Measurements from ENCODE around the gene UMODL1. TPM values are rescaled to one million over a fixed set of nuclear protein-coding genes. Genes with fewer than 3 reads are reported as not detected.

The UMODL1 gene
- total and polyA plus RNA-seq, 10 of the 15 experiments (the other 5 are each of a cell fraction or from before 2014, with no cell fraction given), result 0.01 to 0.11 (median 0.03) TPM; not detected in 5

GRCh38 chr21:42123219-42123908, 52.2 kb downstream of the UMODL1 start:
- ATAC-seq (no peak), DNase-seq (ENCODE audit: low read depth, low spot score) (no peak), FAIRE-seq (no peak)
- Histone ChIP-seq H2AFZ (ENCODE audit: control insufficient read depth, low read depth, low read length) (no peak overlapping the region), H3K4me3 (no peak overlapping the region), H3K27ac (ENCODE audit: control insufficient read depth, insufficient read depth) (no peak overlapping the region), H3K4me2 (ENCODE audit: control insufficient read depth, insufficient read depth) (no peak overlapping the region), H3K27me3 (replicated peaks in 1 of 2; ENCODE audit: control insufficient read depth in 2 of 2, insufficient read depth in 2 of 2, low read length in 1 of 2) (no peaks in the 10 kb centered on the region), H3K9ac (ENCODE audit: control insufficient read depth, insufficient read depth, low read length) (no peak overlapping the region), H3K36me3 (ENCODE audit: control insufficient read depth in 2 of 2, insufficient read depth in 2 of 2, low read length in 1 of 2) (no peaks in the 10 kb centered on the region), H3K9me3 (replicated peaks; ENCODE audit: control insufficient read depth, insufficient read depth, low read length) (no peaks in the 10 kb centered on the region), H4K20me1 (ENCODE audit: control insufficient read depth, insufficient read depth) (no peaks in the 10 kb centered on the region), H3K4me1 (ENCODE audit: control insufficient read depth, insufficient read depth, low read length) (peaks cover 24% of the 10 kb centered on the region), H3K79me2 (ENCODE audit: control insufficient read depth, insufficient read depth, low read length) (no peaks in the 10 kb centered on the region)
- peak; percentile 67 for TF ChIP-seq PBX3 (IDR thresholded peaks at IDR 0.05; ENCODE audit: insufficient replicate concordance, low read depth, low read length)
- no peak for TF ChIP-seq IRF4 (IDR thresholded peaks at IDR 0.05; ENCODE audit: low read depth, low read length)
- TF ChIP-seq BCL3 (IDR thresholded peaks at IDR 0.05; ENCODE audit: borderline replicate concordance, insufficient read depth, low read depth, low read length, poor library complexity, severe bottlenecking), result peak; percentile 95
- POLR2A ChIA-PET, result no interaction called here
- WGBS (ENCODE audit: insufficient coverage, insufficient replicate concordance, low lambda C conversion rate, missing lambda C conversion rate), result 60% methylated on average over 14 of the region's 14 CpGs
- in situ Hi-C loops (cut with MboI) (no loop called here), intact Hi-C loops (cut with micrococcal nuclease; ENCODE audit: unreplicated experiment) (no loop called here)
- RAD21 ChIA-PET (ENCODE audit: unreplicated experiment), result no interaction called here
- no TSS peak for BruUV-seq (replicated peaks)
- CTCF ChIA-PET, result interaction anchor here (1.3 to 2.0 kb wide), 2 partner anchors 22 to 307 kb away, joined by 5 to 6 read pairs; no protein-coding TSS in a partner anchor
- SMC1A ChIA-PET (ENCODE audit: uncharacterized antibody, unreplicated experiment), result no interaction called here

All from GM12878 (cell line).